ENCODE results near the gene SESN1. TPM values are rescaled to one million over a fixed set of nuclear protein-coding genes. Genes with fewer than 3 reads are reported as not detected.

SESN1 gene
- polyA plus RNA-seq, 1 donor = 28.8 TPM

Other genes with a start within 250 kb of the SESN1 start
- 15.7 TPM for gene ARMC2, start 246.4 kb downstream of the SESN1 start, polyA plus RNA-seq (ENCODE audit: insufficient read length)
- gene CEP57L1, start 661 bp upstream of the SESN1 start, polyA plus RNA-seq (ENCODE audit: insufficient read length) = 33.6 TPM